NCI-H2227 (cell line): ENCODE results near the gene ASAP3.
"Not testable (repeated sequence)": the region's sequence is repeated elsewhere in the genome, so short reads cannot be mapped to it uniquely, and the experiment has no call there.

Source experiments
- DNase-seq: peaks from one replicate; lab custom pipeline; 2025; ENCODE audit not compliant: unreplicated experiment; lab: John Stamatoyannopoulos, UW

ASAP3 gene

GRCh38 chr1:23400324-23401114 lies 83.5 kb downstream of the ASAP3 start:
- DNase-seq = peak; percentile 27

- no peak for DNase-seq
These were observed 84.8 kb downstream of the ASAP3 start for GRCh38 chr1:23399229-23399628.

- DNase-seq = no peak
These were observed 86.1 kb downstream of the ASAP3 start for GRCh38 chr1:23397908-23398307.

DNA sequence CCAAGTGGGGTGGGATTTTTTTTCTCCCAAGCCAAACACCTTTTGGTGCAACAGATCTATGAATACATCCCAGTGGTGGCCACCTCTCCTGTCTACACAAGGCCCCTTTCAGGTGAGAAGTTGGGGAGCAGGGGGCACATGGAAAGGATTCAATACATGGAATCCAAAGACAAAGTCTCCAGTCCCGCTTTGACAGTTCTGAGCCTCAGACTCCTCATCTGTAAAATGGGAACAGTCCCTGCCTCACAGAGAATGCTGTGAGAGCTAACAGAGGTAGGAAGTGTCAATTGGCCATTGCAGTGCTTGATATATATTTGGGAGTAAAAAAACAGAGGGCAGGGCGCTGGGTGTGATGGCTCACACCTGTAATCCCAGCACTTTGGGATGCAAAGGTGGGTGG lies 87.6 kb downstream of the ASAP3 start:
- no peak for DNase-seq

- DNase-seq = no peak
These were observed 88.1 kb downstream of the ASAP3 start for GRCh38 chr1:23395849-23396248.

GRCh38 chr1:23395154-23395724 lies 88.7 kb downstream of the ASAP3 start:
- no peak for DNase-seq

GRCh38 chr1:23394684-23395083 lies 89.3 kb downstream of the ASAP3 start:
- DNase-seq = no peak

- no peak for DNase-seq
These were observed 89.8 kb downstream of the ASAP3 start for GRCh38 chr1:23394181-23394580.

GRCh38 chr1:23393706-23394105 lies 90.3 kb downstream of the ASAP3 start:
- DNase-seq = no peak

DNA sequence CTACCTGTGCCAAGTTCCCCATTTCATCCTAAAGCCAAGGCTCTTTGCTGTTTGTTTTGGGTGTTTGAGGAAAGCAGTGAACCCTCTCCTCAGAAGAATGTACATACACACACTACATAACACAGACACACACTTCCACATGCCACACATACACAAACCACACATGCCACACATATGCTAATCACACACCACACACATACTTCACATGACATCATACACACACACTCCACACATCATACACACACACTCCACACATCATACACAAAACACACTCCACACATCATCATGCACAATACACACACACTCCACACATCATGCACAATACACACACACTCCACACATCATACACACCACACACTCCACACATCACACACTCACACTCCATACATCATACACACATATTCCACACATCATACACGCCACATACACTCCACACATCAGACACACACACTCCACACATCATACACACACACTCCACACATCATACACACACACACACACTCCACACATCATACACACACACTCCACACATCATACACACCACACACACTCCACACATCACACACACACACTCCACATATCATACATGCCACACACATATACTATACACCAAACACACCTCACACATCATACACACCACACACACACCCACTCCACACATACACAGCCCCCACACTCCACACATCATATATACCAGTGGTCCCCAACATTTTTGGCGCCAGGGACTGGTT lies 91.7 kb downstream of the ASAP3 start:
- no peak for DNase-seq

DNA sequence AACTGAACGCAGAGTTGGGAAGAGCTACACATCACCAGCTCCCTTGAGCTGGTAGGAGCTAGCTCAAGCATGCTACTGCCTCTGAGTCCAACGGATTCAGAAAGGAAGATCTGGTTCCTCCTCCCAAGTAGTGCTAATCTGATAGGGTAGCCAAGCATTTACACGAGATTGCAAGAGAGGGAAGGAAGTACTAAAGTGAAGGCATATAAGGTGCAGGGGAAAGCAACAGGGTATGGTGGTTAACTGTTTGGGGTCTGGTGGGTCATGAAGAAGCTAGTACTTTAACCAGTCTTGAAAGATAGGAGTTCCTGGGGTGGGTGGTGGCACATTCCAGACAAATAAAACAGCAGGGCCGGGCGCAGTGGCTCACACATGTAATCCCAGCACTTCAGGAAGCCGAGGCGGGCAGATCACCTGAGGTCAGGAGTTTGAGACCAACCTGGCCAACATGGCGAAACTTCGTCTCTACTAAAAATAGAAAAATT lies 94.1 kb downstream of the ASAP3 start:
- no peak for DNase-seq

GRCh38 chr1:23387494-23387893 lies 96.5 kb downstream of the ASAP3 start:
- no peak for DNase-seq

- DNase-seq = no peak
These were observed 98.8 kb downstream of the ASAP3 start for GRCh38 chr1:23385119-23385621.

GRCh38 chr1:23384312-23385058 lies 99.5 kb downstream of the ASAP3 start:
- no peak for DNase-seq

DNA sequence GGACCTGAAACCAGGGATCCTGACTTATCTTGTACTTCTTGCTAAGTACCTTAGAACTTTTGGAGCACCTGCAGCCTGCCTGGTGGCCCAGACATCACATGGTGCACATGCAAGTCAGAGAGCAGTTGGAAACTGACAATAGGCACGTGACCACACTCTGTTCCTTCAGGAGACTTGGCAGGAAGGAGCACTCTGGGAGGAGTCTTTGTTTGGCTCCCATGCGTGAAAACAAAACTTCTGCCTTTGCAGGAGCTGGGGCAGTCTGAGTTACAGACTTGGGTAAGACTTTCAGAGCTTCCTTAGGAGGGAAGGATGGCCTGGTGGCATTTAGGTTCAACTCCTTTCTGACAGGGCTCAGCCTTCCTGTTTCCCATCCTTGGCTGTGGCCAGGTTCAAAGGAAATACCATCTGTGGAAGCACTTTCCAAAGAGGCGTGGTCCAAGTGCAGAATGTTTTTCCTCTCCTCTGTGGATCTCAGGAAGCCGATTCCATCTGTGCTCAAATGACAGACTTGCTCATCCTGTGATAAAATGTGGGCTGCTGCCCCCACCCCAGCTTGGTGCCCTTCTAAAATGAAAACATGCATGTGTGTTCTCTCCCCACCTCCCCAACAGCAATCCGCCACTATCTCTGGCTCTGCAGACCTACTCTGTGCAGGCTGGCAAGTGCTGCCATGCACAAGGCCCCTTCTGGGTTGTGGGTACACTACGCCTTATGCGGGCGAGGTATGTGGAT lies 100.2 kb downstream of the ASAP3 start:
- no peak for DNase-seq

- no peak for DNase-seq
These were observed 102.6 kb downstream of the ASAP3 start for GRCh38 chr1:23381233-23381885.

- DNase-seq = no peak
These were observed 103.3 kb downstream of the ASAP3 start for GRCh38 chr1:23380719-23381118.

DNA sequence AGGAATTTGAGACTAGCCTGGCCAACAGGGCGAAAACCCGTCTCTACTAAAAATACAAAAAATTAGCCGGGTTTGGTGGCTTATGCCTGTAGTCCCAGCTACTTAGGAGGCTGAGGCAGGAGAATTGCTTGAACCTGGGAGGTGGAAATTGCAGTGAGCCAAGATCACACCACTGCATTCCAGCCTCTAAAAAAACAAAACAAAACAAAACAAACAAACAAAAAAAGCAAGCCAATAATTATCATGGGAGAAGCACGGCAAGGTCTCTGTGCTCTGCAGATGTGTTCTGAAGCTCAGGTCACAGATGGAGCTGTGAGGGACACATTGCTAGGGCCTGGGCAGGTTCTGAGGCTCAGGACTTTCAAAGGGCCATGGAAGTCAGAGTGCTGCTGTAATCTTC lies 103.7 kb downstream of the ASAP3 start:
- not testable (repeated sequence) for DNase-seq
